Measurements from ENCODE around the gene MED4.

DNA sequence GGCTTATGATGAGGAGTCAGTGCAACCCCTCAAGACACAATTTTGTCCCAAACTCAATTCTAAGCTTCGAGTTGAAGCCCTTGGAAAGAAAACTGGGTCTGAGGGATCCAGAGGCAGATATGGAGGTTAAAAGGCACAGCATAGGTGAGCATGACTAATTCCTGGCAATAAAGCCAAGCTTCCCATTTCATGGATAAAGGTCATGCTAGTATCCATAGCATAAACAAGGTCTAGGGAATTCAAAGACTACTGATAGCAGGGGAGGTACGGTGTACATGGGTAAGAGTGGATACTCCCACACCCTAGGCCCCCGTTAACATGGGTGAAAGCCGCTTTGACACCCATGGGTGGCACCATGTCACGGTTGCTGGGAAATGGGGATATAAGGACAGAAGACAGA lies 24.0 kb downstream of the MED4 start:
- TF ChIP-seq EZH2phosphoT487 (IDR thresholded peaks at IDR 0.05; ENCODE audit: insufficient read depth, low read depth) (no peak), EZH2 (IDR thresholded peaks at IDR 0.05; ENCODE audit: insufficient read depth, poor library complexity, severe bottlenecking) (no peak)

All from GM23248 (cell line).